ENCODE results near the gene CLDN17. TPM values are rescaled to one million over a fixed set of nuclear protein-coding genes. Genes with fewer than 3 reads are reported as not detected.

Gene CLDN17
- total RNA-seq (2014; rRNA removed; shearing (Covaris generic)), result not detected in 2 replicates

GRCh38 chr21:30166705-30167104 lies at the start of gene CLDN17:
Gene CLDN17 (minus strand): TSS chr21:30166805. CDS start chr21:30166617, 188 bp downstream.
- in situ Hi-C loops (cut with HindIII; ENCODE audit: low sequenced_read_pairs), result no loop called here
- no peak for DNase-seq (ENCODE audit: low spot score)

- in situ Hi-C loops (cut with HindIII; ENCODE audit: low sequenced_read_pairs), result no loop called here
- no peak for DNase-seq (ENCODE audit: low spot score)
Observed at GRCh38 chr21:30216041-30216723, 49.6 kb upstream of the CLDN17 start, which contains the start of gene CLDN8. Gene CLDN8 (minus strand): TSS chr21:30216097. CDS start chr21:30215925, 172 bp downstream.

GRCh38 chr21:30211071-30211470 lies 44.5 kb upstream of the CLDN17 start:
- in situ Hi-C loops (cut with HindIII; ENCODE audit: low sequenced_read_pairs), result no loop called here

GRCh38 chr21:30209601-30210000 lies 43.0 kb upstream of the CLDN17 start:
- no peak for DNase-seq (ENCODE audit: low spot score)
- in situ Hi-C loops (cut with HindIII; ENCODE audit: low sequenced_read_pairs), result no loop called here

More at GRCh38 chr21:30211071-30211470, 44.5 kb upstream of the CLDN17 start:
- no peak for DNase-seq (ENCODE audit: low spot score)

GRCh38 chr21:30207252-30207579 lies 40.6 kb upstream of the CLDN17 start:
- in situ Hi-C loops (cut with HindIII; ENCODE audit: low sequenced_read_pairs), result no loop called here

GRCh38 chr21:30206551-30207251 lies 40.1 kb upstream of the CLDN17 start:
- in situ Hi-C loops (cut with HindIII; ENCODE audit: low sequenced_read_pairs), result no loop called here
- DNase-seq (ENCODE audit: low spot score), result no peak

More at GRCh38 chr21:30207252-30207579, 40.6 kb upstream of the CLDN17 start:
- no peak for DNase-seq (ENCODE audit: low spot score)

GRCh38 chr21:30200000-30200399 lies 33.4 kb upstream of the CLDN17 start:
- no peak for DNase-seq (ENCODE audit: low spot score)
- in situ Hi-C loops (cut with HindIII; ENCODE audit: low sequenced_read_pairs), result no loop called here

- DNase-seq (ENCODE audit: low spot score), result no peak
- in situ Hi-C loops (cut with HindIII; ENCODE audit: low sequenced_read_pairs), result no loop called here
Observed at GRCh38 chr21:30194701-30195299, 28.2 kb upstream of the CLDN17 start.

- in situ Hi-C loops (cut with HindIII; ENCODE audit: low sequenced_read_pairs), result no loop called here
- DNase-seq (ENCODE audit: low spot score), result no peak
Observed at GRCh38 chr21:30193201-30193600, 26.6 kb upstream of the CLDN17 start.

- in situ Hi-C loops (cut with HindIII; ENCODE audit: low sequenced_read_pairs), result no loop called here
- DNase-seq (ENCODE audit: low spot score), result no peak
Observed at GRCh38 chr21:30190554-30190953, 23.9 kb upstream of the CLDN17 start.

- in situ Hi-C loops (cut with HindIII; ENCODE audit: low sequenced_read_pairs), result no loop called here
- DNase-seq (ENCODE audit: low spot score), result peak; percentile 3
Observed at GRCh38 chr21:30189773-30190172, 23.2 kb upstream of the CLDN17 start.

- DNase-seq (ENCODE audit: low spot score), result no peak
- in situ Hi-C loops (cut with HindIII; ENCODE audit: low sequenced_read_pairs), result no loop called here
Observed at GRCh38 chr21:30186242-30186641, 19.6 kb upstream of the CLDN17 start.

GRCh38 chr21:30168086-30168485 lies 1.5 kb upstream of the CLDN17 start:
- in situ Hi-C loops (cut with HindIII; ENCODE audit: low sequenced_read_pairs), result no loop called here
- DNase-seq (ENCODE audit: low spot score), result no peak

- in situ Hi-C loops (cut with HindIII; ENCODE audit: low sequenced_read_pairs), result no loop called here
- no peak for DNase-seq (ENCODE audit: low spot score)
Observed at GRCh38 chr21:30166171-30166570, 434 bp downstream of the CLDN17 start.

- no peak for DNase-seq (ENCODE audit: low spot score)
- in situ Hi-C loops (cut with HindIII; ENCODE audit: low sequenced_read_pairs), result no loop called here
Observed at GRCh38 chr21:30164796-30165195, 1.8 kb downstream of the CLDN17 start.

- in situ Hi-C loops (cut with HindIII; ENCODE audit: low sequenced_read_pairs), result no loop called here
- no peak for DNase-seq (ENCODE audit: low spot score)
Observed at GRCh38 chr21:30153697-30154340, 12.8 kb downstream of the CLDN17 start.

GRCh38 chr21:30152792-30153191 lies 13.8 kb downstream of the CLDN17 start:
- in situ Hi-C loops (cut with HindIII; ENCODE audit: low sequenced_read_pairs), result no loop called here
- DNase-seq (ENCODE audit: low spot score), result no peak

- DNase-seq (ENCODE audit: low spot score), result no peak
- in situ Hi-C loops (cut with HindIII; ENCODE audit: low sequenced_read_pairs), result no loop called here
Observed at GRCh38 chr21:30148906-30149305, 17.7 kb downstream of the CLDN17 start.

- in situ Hi-C loops (cut with HindIII; ENCODE audit: low sequenced_read_pairs), result no loop called here
- no peak for DNase-seq (ENCODE audit: low spot score)
Observed at GRCh38 chr21:30146558-30147282, 19.9 kb downstream of the CLDN17 start.

All from G401 (cell line).